Adrenal gland (tissue), 5 donors: ENCODE data around the gene GDF7.

Experiments used
- CTCF ChIP-seq, 6 experiments: fragments of 450-650 bp in 4 of 6; fragments of 200-600 bp in 2 of 6; sonication (generic) in 1 of 6; IDR thresholded peaks; 1 replicate in 5 of 6; 2 replicates in 1 of 6; pipeline versions ENCODE4 v1.5.1 to v1.8.0; 2016 to 2021; ENCODE audit warnings: antibody characterized with exemption in 6 of 6, mild to moderate bottlenecking in 2 of 6, moderate library complexity in 1 of 6
- POLR2A ChIP-seq, 2 donors: fragments of 450-650 bp; IDR thresholded peaks; one replicate each; pipeline ENCODE4 v1.6.1; 2017; ENCODE audit warnings: antibody characterized with exemption in 2 of 2, mild to moderate bottlenecking in 2 of 2, moderate library complexity in 1 of 2
- donor health status: DM: no; HTN: no; CAD: no.

GRCh38 chr2:20702563-20702962 lies 35.6 kb downstream of the GDF7 start:
- TF ChIP-seq CTCF (IDR thresholded peaks at IDR 0.05) = no peak
- TF ChIP-seq POLR2A (IDR thresholded peaks at IDR 0.05) = no peak
